NCI-H1417 (cell line): ENCODE data around the gene OR8B8.
A peak's percentile ranks its signal among the peaks of the same experiment; 100 is the strongest.
"Not testable (repeated sequence)": the region's sequence is repeated elsewhere in the genome, so short reads cannot be mapped to it uniquely, and the experiment has no call there.

Experiments used
- DNase-seq, 3 experiments: peaks; one replicate each; lab custom pipeline; 2025; lab: John Stamatoyannopoulos, UW

The OR8B8 gene

DNA sequence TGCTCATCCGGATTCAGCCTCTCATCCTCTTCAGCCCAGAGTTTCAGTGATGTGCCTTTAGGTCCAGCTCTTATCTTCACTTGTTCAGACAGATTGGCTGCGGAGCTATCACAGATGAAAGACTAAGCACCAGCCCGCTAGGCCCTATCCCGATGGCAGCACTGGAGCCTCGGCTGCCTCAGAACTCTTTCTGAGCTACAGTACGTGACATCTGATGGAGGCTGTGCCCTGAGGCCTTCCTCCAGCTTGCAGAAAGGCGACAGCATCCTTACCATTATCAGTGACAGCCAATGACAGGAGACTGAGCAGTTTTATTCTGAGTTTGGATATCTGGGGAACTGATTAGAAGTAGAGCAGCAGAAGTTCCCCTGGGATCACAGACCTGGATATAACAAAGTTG is 4.0 kb downstream of the OR8B8 start:
- no peak for DNase-seq

GRCh38 chr11:124441081-124441480 is 4.4 kb downstream of the OR8B8 start:
- no peak for DNase-seq

DNA sequence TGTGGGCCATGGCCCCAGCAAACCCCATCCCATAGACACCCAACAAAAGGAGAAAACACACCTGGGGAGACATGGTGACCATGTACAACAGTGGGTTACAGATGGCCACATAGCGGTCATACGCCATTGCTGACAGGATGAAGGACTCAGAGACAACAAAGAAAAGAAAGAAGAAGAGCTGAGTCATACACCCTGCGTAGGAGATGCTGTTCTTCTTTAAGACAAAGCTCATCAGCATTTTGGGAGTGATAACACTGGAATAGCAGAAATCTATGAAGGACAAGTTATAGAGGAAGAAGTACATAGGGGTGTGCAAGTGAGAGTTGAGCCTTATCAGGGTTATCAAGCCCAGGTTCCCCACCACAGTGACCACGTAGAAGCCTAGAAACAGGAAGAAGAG is 4.9 kb downstream of the OR8B8 start:
- no peak for DNase-seq

DNA sequence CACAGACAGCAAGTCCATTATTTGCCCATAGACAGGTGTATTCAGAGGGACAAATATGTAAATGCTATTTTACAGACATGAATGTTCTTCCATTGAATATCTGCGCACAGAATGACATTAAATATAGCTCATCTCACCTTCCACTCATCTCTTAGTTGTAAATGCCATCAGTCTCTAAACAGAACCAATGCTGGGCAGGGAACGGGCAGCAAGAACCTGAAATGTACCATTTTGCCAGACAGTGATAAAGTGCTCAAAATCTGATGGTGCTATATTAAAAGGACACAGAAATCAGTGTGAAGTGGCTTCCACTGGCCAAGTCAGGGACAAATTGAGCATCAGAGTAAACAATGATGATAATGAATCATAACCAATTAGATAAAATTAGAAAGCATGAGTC is 10.8 kb downstream of the OR8B8 start:
- no peak for DNase-seq

- DNase-seq = no peak
These were observed 15.9 kb downstream of the OR8B8 start for GRCh38 chr11:124429599-124429998.

DNA sequence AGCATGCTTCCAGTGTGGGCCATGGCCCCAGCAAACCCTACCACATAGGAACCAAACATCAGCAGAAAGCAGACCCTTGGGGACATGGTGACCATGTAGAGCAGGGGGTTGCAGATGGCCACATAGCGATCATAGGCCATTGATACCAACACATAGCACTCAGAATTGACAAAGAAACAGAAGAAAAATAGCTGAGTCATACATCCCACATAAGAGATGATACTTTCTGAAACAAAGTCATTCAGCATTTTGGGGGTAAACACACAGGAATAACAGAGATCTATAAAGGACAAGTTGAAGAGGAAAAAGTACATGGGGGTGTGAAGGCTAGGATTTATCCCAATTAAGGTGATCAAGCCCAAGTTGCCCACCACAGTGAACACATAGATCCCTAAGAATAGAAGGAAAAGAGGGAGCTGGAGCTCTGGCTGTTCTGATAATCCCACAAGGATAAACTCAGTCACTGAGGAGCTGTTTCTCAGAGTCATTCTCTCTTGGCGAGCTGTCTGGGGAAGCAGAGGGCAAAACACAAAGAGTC is 21.0 kb downstream of the OR8B8 start, which contains the start of gene OR8B4:
Gene OR8B4 (minus strand): TSS at position 488 of the 538 bp plus-strand sequence. CDS start 0 bp downstream, at position 488.
- no peak for DNase-seq

GRCh38 chr11:124421043-124421442 is 24.5 kb downstream of the OR8B8 start:
- DNase-seq = no peak

- DNase-seq = peak in 2 of 3 experiments; percentile 42 to 70
These were observed 30.1 kb downstream of the OR8B8 start for GRCh38 chr11:124415356-124415923.

GRCh38 chr11:124409906-124410305 is 35.6 kb downstream of the OR8B8 start:
- DNase-seq = no peak

GRCh38 chr11:124405581-124405980 is 39.9 kb downstream of the OR8B8 start:
- DNase-seq = no peak

DNA sequence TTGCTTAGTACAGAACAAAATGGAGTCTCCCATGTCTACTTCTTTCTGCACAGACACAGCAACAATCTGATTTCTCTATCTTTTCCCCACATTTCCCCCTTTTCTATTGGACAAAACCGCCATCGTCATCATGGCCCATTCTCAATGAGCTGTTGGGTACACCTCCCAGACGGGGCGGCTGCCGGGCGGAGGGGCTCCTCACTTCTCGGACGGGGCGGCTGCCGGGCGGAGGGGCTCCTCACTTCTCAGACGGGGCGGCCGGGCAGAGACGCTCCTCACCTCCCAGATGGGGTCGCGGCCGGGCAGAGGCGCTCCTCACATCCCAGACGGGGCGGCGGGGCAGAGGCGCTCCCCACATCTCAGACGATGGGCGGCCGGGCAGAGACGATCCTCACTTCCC is 42.3 kb downstream of the OR8B8 start:
- DNase-seq = not testable (repeated sequence)

- DNase-seq = peak; percentile 11 to 60 (median 25)
These were observed 43.1 kb downstream of the OR8B8 start for GRCh38 chr11:124402326-124402922.

DNA sequence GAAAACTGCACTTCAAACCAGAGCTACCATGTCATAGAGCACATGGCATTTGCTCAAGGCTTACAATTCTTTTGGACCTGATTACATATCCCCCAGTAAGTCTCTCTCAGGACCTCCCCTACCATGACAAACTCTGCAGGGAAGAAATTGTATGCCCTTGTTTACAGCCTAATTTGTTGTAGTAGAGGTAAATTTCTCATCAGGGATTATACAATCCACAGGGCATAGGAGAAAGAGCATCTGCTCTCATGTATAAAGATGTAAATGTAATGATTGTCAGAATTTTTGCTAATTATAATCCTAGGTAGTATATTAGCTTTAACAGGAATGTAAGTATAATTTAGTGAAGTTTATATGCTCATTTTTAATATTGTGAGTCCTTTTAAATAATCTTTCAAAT is 46.6 kb downstream of the OR8B8 start, which contains the start of gene OR8B3:
Gene OR8B3 (minus strand): TSS at position 101 of the 400 bp plus-strand sequence. CDS start 1,673 bp downstream, outside the sequence.
- no peak for DNase-seq

DNA sequence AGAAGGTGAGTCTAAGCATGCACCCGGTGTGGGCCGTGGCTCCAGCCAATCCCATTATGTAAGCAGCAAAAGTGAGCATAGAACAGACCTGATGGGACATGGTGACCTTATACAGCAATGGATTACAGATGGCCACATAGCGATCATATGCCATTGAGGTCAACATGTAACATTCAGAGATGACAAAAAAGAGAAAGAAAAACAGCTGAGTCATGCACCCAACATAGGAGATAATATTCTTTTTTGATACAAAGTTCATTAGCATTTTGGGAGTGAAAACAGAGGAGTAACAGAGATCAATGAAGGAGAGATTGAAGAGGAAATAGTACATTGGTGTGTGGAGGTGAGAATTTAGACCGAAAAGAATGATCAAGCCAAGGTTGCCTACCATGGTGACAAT is 48.6 kb downstream of the OR8B8 start:
- DNase-seq = not testable (repeated sequence)

DNA sequence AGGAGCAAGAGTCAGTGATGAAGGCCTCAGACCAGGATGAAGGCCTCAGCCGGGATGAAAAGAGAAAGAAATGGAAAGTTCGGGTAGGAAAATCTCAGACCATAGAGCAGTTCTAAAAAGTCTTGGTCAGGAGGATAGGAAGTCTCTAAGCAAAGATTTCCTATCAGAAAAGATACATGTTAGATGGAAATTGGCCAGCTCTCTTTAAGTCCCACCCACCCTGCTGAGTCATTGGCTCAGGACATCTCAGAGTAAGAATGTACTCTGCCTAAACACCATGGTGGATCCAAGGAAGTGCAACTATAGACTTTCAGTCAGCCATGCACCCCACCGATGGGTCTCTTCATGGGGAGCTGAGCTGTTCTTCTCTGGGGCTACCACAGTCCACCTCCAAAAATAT is 51.1 kb downstream of the OR8B8 start:
- no peak for DNase-seq
